ENCODE data around the gene ITGA3. TPM values are rescaled to one million over a fixed set of nuclear protein-coding genes. Genes with fewer than 3 reads are reported as not detected.

ITGA3 gene
- total and polyA plus RNA-seq, 2 of the 13 experiments (the other 11 are each of a cell fraction or from before 2014, with no cell fraction given), result 0.48 to 0.69 TPM

- peak; percentile 63; the same call in 1 of the 2 replicates for TF ChIP-seq ZBTB7B (CRISPR knock-in tag; IDR thresholded peaks at IDR 0.05)
- TF ChIP-seq, protein P1, sequence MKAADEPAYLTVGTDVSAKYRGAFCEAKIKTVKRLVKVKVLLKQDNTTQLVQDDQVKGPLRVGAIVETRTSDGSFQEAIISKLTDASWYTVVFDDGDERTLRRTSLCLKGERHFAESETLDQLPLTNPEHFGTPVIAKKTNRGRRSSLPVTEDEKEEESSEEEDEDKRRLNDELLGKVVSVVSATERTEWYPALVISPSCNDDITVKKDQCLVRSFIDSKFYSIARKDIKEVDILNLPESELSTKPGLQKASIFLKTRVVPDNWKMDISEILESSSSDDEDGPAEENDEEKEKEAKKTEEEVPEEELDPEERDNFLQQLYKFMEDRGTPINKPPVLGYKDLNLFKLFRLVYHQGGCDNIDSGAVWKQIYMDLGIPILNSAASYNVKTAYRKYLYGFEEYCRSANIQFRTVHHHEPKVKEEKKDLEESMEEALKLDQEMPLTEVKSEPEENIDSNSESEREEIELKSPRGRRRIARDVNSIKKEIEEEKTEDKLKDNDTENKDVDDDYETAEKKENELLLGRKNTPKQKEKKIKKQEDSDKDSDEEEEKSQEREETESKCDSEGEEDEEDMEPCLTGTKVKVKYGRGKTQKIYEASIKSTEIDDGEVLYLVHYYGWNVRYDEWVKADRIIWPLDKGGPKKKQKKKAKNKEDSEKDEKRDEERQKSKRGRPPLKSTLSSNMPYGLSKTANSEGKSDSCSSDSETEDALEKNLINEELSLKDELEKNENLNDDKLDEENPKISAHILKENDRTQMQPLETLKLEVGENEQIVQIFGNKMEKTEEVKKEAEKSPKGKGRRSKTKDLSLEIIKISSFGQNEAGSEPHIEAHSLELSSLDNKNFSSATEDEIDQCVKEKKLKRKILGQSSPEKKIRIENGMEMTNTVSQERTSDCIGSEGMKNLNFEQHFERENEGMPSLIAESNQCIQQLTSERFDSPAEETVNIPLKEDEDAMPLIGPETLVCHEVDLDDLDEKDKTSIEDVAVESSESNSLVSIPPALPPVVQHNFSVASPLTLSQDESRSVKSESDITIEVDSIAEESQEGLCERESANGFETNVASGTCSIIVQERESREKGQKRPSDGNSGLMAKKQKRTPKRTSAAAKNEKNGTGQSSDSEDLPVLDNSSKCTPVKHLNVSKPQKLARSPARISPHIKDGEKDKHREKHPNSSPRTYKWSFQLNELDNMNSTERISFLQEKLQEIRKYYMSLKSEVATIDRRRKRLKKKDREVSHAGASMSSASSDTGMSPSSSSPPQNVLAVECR (CRISPR knock-in tag; IDR thresholded peaks at IDR 0.05; ENCODE audit: borderline replicate concordance), result 0 out of 2 replicates have a peak, but pooled peaks have one; percentile 34
- TF ChIP-seq, protein P2, sequence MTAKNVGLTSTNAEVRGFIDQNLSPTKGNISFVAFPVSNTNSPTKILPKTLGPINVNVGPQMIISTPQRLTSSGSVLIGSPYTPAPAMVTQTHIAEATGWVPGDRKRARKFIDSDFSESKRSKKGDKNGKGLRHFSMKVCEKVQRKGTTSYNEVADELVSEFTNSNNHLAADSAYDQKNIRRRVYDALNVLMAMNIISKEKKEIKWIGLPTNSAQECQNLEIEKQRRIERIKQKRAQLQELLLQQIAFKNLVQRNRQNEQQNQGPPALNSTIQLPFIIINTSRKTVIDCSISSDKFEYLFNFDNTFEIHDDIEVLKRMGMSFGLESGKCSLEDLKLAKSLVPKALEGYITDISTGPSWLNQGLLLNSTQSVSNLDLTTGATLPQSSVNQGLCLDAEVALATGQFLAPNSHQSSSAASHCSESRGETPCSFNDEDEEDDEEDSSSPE (CRISPR knock-in tag; IDR thresholded peaks at IDR 0.05), result no peak
- peak; percentile 75 for TF ChIP-seq FOSL1 (CRISPR knock-in tag; IDR thresholded peaks at IDR 0.05; ENCODE audit: borderline replicate concordance)
- no peak for TF ChIP-seq SIN3A (IDR thresholded peaks at IDR 0.05; ENCODE audit: borderline replicate concordance, low read depth, low read length)
Observed at GRCh38 chr17:50133028-50133768, 77.3 kb downstream of the ITGA3 start (continued).

- FAIRE-seq, result no peak
- ChIA-PET POLR2A (no interaction called here), CTCF (ENCODE audit: low intra/inter-chr PET ratio, low total read pairs) (no interaction called here)
- Histone ChIP-seq H3K4me1 (ENCODE audit: insufficient read depth, low read length) (peaks cover 48% of the 10 kb centered on the region), H3K4me2 (ENCODE audit: low read depth, low read length) (peak overlapping the region; percentile 48; the same call in 1 of the 2 replicates), H3K4me3 (replicated peaks in 1 of 3; ENCODE audit: insufficient read depth in 1 of 3, low read depth in 2 of 3, low read length in 3 of 3) (no peak overlapping the region; a peak in 1 of 6 replicates), H3K27ac (ENCODE audit: extremely low read length, insufficient read depth, low read length) (peak overlapping the region; percentile 52), H2AFZ (ENCODE audit: low read length) (no peak overlapping the region), H3K9ac (ENCODE audit: insufficient read depth, low read depth, low read length) (no peak overlapping the region), H3K9me3 (ENCODE audit: low read length) (no peaks in the 10 kb centered on the region), H3K79me2 (ENCODE audit: insufficient read depth, low read length) (no peaks in the 10 kb centered on the region), H4K20me1 (ENCODE audit: insufficient read depth, low read length) (no peaks in the 10 kb centered on the region), H3K27me3 (ENCODE audit: control insufficient read depth in 1 of 2, insufficient read depth in 2 of 2, low read length in 2 of 2) (peaks cover 6 to 9% of the 10 kb centered on the region in 2 experiments), H3K36me3 (replicated peaks in 1 of 2; ENCODE audit: control insufficient read depth in 1 of 2, insufficient read depth in 2 of 2, low read length in 2 of 2) (peaks cover 20 to 21% of the 10 kb centered on the region in 2 experiments; a peak in 4 of 5 replicates)
- ATAC-seq, result no peak
- 38% methylated on average over 16 of the region's 16 CpGs for WGBS (ENCODE audit: low lambda C conversion rate)
- DNase-seq (ENCODE audit: low spot score), result no peak
- BruUV-seq (replicated peaks), result no TSS peak
- in situ Hi-C loops (cut with HindIII; ENCODE audit: extremely low pct_ligation_motif_present, low pct_unique_long_range_greater_than_20kb) (no loop called here), intact Hi-C loops (cut with micrococcal nuclease; ENCODE audit: unreplicated experiment) (loop anchor here (2.0 kb wide), 1 partner anchor 39 kb away; the partner anchor contains the start of gene PDK2)
- TF ChIP-seq, protein P3, sequence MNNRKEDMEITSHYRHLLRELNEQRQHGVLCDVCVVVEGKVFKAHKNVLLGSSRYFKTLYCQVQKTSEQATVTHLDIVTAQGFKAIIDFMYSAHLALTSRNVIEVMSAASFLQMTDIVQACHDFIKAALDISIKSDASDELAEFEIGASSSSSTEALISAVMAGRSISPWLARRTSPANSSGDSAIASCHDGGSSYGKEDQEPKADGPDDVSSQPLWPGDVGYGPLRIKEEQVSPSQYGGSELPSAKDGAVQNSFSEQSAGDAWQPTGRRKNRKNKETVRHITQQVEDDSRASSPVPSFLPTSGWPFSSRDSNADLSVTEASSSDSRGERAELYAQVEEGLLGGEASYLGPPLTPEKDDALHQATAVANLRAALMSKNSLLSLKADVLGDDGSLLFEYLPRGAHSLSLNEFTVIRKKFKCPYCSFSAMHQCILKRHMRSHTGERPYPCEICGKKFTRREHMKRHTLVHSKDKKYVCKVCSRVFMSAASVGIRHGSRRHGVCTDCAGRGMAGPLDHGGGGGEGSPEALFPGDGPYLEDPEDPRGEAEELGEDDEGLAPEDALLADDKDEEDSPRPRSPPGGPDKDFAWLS (CRISPR knock-in tag; IDR thresholded peaks at IDR 0.05; ENCODE audit: borderline replicate concordance), result no peak
- TF ChIP-seq NFYC (CRISPR knock-in tag; IDR thresholded peaks at IDR 0.05), result no peak
- TF ChIP-seq EEA1 (CRISPR knock-in tag; IDR thresholded peaks at IDR 0.05; ENCODE audit: borderline replicate concordance), result no peak
- TF ChIP-seq, protein P4, sequence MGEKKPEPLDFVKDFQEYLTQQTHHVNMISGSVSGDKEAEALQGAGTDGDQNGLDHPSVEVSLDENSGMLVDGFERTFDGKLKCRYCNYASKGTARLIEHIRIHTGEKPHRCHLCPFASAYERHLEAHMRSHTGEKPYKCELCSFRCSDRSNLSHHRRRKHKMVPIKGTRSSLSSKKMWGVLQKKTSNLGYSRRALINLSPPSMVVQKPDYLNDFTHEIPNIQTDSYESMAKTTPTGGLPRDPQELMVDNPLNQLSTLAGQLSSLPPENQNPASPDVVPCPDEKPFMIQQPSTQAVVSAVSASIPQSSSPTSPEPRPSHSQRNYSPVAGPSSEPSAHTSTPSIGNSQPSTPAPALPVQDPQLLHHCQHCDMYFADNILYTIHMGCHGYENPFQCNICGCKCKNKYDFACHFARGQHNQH (CRISPR knock-in tag; IDR thresholded peaks at IDR 0.05), result no peak
- TF ChIP-seq FOXA1 (IDR thresholded peaks at IDR 0.05), result no peak
- TF ChIP-seq FOXA1 (CRISPR knock-in tag; IDR thresholded peaks at IDR 0.05), result no peak
- no peak for TF ChIP-seq RORA (CRISPR knock-in tag; IDR thresholded peaks at IDR 0.05)
- no peak for TF ChIP-seq ZNF343 (CRISPR knock-in tag; IDR thresholded peaks at IDR 0.05)
- TF ChIP-seq IRF2 (CRISPR knock-in tag; IDR thresholded peaks at IDR 0.05), result no peak
- no peak for TF ChIP-seq ZNF839 (CRISPR knock-in tag; IDR thresholded peaks at IDR 0.05; ENCODE audit: borderline replicate concordance)
Observed at GRCh38 chr17:50133769-50134099, 77.8 kb downstream of the ITGA3 start.
